Erythroblast (primary cell): ENCODE results near the gene SGF29.
"Not testable (repeated sequence)": the region's sequence is repeated elsewhere in the genome, so short reads cannot be mapped to it uniquely, and the experiment has no call there.

Source experiments
- DNase-seq, 2 experiments: peaks; one replicate each; lab custom pipeline; 2025; lab: John Stamatoyannopoulos, UW

SGF29 gene

DNA sequence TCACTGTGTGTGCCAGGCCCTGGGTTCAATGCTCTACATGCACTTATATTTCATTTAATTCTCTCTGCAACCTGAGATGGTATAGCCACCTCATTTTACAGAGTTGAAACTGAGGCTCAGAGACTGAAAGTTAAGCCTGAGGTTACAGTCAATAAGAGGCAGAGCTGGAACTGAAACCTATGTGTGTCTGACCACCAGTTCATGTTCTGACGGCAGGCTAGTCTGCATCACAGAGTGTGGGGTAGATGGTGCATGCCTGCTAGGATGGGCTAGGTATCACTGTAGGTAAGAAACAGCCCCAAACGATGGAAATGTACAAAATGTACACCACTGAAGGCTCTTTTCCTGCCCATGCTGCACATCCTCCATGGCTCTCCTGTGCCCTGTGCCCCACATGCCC, 86.2 kb downstream of the SGF29 start:
- DNase-seq = not testable (repeated sequence)
